H1 (cell line): ENCODE measurements around the gene CSNK1G2. TPM values are rescaled to one million over a fixed set of nuclear protein-coding genes. Genes with fewer than 3 reads are reported as not detected.

Experiments used
- CBX5 ChIP-seq: fragments of 300-800, 300-1000 bp; sonication (generic); IDR thresholded peaks from 2 replicates; pipeline ENCODE4 v1.7.1; 2016; ENCODE audit warnings: antibody characterized with exemption, low read length, low read depth
- CHD1 ChIP-seq: IDR thresholded peaks from 2 replicates; pipeline ENCODE4 v1.6.1; 2012; ENCODE audit warnings: low read depth, low read length, improper control_type of control experiment
- CREB1 ChIP-seq: IDR thresholded peaks from 2 replicates; pipeline ENCODE4 v1.6.1; 2012; ENCODE audit warnings: inconsistent platforms
- EZH2 ChIP-seq: fragments of 200-600 bp; sonication (generic); IDR thresholded peaks from 2 replicates; pipeline ENCODE4 v1.7.1; 2012; ENCODE audit warnings: low read depth, mild to moderate bottlenecking, moderate library complexity, low read length, inconsistent platforms; ENCODE audit not compliant: severe bottlenecking
- KDM4A ChIP-seq: IDR thresholded peaks from one replicate; pipeline ENCODE4 v1.7.1; 2012; ENCODE audit warnings: low read depth, mild to moderate bottlenecking, moderate library complexity, low read length, inconsistent platforms; ENCODE audit not compliant: severe bottlenecking
- POLR2A ChIP-seq, 2 experiments: IDR thresholded peaks; 1 replicate in 1 of 2; 2 replicates in 1 of 2; pipeline ENCODE4 v1.6.1; 2011; ENCODE audit warnings: low read depth in 2 of 2, low read length in 2 of 2, mild to moderate bottlenecking in 2 of 2; ENCODE audit errors: control extremely low read depth in 1 of 2
- SAP30 ChIP-seq: fragments of 300-600 bp; sonication (generic); IDR thresholded peaks from 2 replicates; pipeline ENCODE4 v1.7.1; 2012; ENCODE audit warnings: low read length, moderate library complexity, mild to moderate bottlenecking, inconsistent platforms; ENCODE audit not compliant: insufficient read depth, insufficient replicate concordance
- TBP ChIP-seq: IDR thresholded peaks from 2 replicates; pipeline ENCODE4 v1.6.1; 2011; ENCODE audit warnings: low read depth, low read length, improper control_type of control experiment
- TEAD4 ChIP-seq: IDR thresholded peaks from 2 replicates; pipeline ENCODE4 v1.6.1; 2012; ENCODE audit warnings: low read depth, low read length, inconsistent platforms, mixed read lengths
- polyA plus RNA-seq, 7 experiments: library from polyadenylated mRNA; depleted of rRNA in 3 of 7; stranded (reverse) in 5 of 7; unstranded in 2 of 7; fragments of >200 nt in 5 of 7; fragments of 200-250 nt in 2 of 7; gene quantifications; 1 replicate in 5 of 7; 2 replicates in 1 of 7; 4 replicates in 1 of 7; pipeline versions ENCODE4 v1.2.1 to v1.2.3, GENCODE V29; 2011 to 2013; ENCODE audit warnings: missing spikeins in 2 of 7, mixed read lengths in 2 of 7
- total RNA-seq: library from RNA; stranded (reverse); fragmentation: NEBNext Ultra II Directional; extraction: Animal tissue kit (Norgen Biotek cat#: 25700); gene quantifications from 2 replicates; pipeline ENCODE4 v1.2.1, GENCODE V29; 2021

CSNK1G2 gene
- total and polyA plus RNA-seq, 2 of the 8 experiments (the other 6 are each of a cell fraction or from before 2014, with no cell fraction given) = 99.5 to 130 TPM

- TF ChIP-seq CHD1 (no peak), SAP30 (no peak), KDM4A (no peak), EZH2 (no peak), TBP (no peak), CREB1 (no peak), TEAD4 (no peak), POLR2A (IDR thresholded peaks at IDR 0.05; ENCODE audit: control extremely low read depth in 1 of 2, low read depth in 2 of 2, low read length in 2 of 2) (no peak), CBX5 (no peak)
Observed at GRCh38 chr19:1954532-1954933, 13.6 kb downstream of the CSNK1G2 start (continued).
